A549 treated with RU486 at 1 μM for 4 hours (cell line): ENCODE results near the gene VASH1. TPM values are rescaled to one million over a fixed set of nuclear protein-coding genes. Genes with fewer than 3 reads are reported as not detected.

Experiments
- total RNA-seq: library from RNA; stranded (reverse); fragments of 200-300 nt; extraction: Qiagen RNA extraction; gene quantifications from 5 replicates; pipeline ENCODE4 v1.2.3, GENCODE V29; 2022; ENCODE audit warnings: low read depth

Gene VASH1
- 2.7 to 4.9 TPM (median 3.4 TPM) in 5 replicates for total RNA-seq

DNA sequence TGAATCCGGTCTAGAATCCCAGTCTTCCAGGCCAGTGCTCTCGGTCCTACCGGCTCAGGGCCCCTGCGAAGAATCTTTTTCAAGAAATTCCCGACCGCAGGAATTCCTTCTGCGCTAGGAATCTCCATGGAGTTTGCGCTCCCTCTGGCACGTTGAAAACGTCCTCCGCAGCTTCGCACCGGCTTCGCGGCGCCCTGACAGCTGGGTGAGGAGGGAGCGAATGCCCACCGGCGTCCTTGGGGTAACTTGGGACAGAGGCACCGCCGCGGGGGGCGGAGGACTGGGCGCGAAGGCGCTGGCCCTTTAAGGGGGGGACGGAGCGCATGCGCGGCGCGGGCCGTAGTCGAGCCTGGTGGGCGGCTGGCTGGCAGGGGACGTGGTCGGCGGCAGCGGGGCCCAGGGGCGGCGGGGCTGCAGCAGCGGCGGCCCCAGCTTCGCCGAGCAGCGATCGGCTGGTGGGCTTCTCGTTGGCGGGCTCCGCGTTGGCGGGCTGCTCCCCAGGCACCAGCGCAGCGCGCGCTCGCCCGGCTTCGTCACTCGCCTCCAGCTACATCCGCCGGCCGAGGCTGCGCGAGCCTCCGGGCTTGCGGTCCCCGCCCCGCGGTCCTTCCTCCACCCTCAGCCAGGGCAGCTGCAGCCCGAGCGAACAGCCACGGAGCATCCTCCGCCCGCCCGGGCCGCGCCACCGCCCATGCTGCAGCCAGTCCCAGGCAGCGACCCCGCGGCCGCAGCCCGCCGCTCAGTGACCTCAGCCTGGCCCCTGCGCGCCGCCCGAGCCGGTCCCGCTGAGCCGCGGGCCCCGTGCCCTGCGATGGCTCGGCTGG lies at the start of gene VASH1:
TSS of gene VASH1 (plus strand) at position 333 of the 824 bp plus-strand sequence. CDS start 1,354 bp downstream, outside the sequence.

DNA sequence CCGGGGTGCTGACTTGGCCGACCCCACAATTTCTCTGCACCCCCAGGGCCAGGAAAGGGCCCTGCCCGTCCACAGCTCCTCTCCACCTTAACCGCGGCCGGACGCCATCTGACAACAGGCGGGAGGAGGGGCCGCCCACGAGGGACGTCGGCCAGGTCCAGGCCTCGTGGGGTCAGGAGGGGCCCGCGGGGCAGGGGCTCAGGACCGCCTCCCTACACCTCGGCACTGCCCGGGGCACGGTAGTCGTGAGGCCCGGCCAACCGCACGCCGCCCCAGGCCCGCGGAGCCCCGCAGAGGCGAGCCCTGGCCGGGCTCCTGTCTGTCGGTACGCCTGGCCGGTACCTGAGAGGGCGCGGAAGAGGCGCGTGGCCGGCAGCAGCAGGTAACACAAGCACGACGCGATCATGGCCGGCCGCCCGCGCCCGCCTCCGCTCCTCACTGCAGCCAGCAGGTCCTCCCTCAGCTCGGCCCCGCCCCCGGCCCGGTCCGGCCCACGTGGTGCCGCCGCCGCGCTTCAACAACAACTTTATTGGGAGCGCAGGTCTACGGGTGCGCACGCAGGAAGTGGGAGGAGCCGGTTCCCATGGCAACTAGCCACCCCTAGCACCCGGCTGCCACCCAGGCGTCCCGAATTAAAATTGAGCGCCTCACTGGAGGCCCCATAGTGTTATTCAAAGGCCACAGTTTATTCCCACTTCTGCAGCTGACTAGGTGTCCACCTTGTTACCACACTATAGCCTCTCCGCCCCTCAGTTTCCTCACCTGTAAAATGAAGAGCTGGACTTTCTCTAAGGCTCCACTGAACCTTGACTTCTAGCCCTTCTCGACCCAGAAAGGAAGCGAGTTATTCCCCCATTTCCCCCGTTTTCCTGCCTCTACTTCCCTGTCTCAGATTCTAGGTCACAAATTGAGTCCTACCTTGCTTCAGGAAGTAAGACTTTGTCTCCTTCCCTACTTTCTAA lies 51.4 kb downstream of the VASH1 start, which contains the start of gene ANGEL1:
TSS of gene ANGEL1 (minus strand) at position 461 of the 962 bp plus-strand sequence. CDS start at position 406, 55 bp downstream.

DNA sequence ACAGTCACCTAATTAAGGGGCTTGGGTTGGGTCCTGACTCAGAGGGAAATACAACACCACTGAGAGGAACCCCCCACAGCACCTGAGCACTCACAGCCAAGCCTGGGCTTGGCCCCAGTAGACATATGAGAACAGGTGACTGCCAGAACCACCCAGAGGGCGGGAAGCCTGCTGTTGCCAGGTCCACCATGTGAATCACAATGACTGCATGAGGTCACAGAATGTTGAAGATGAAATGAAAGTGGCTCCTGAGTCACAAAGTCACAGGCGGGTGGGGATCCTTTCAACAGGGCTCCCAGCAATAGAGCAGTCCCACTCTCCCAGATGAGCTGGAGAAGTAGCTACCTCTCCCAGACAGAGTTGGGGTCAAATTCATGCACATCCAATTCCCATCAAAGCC lies 64.9 kb downstream of the VASH1 start, which contains the start of gene LRRC74A:
TSS of gene LRRC74A (plus strand) at position 287 of the 400 bp plus-strand sequence. CDS start 290 bp downstream, outside the sequence.

Other genes with a start within 250 kb of the VASH1 start
- gene ANGEL1, start 51.4 kb downstream of the VASH1 start, total RNA-seq: 5.7 to 9.6 TPM (median 8.7 TPM) in 5 replicates
- gene LRRC74A, start 64.9 kb downstream of the VASH1 start, total RNA-seq: not detected in 5 replicates